GM12878 (cell line): ENCODE data around the gene UNKL. TPM values are rescaled to one million over a fixed set of nuclear protein-coding genes. Genes with fewer than 3 reads are reported as not detected.

Experiments
- ATAC-seq: fragments of 200-7000 bp; cut with Tn5 transposase; 3 replicates; pipeline ENCODE4 v1.9.1; 2020; ENCODE audit warnings: mild to moderate bottlenecking, moderate library complexity
- BruUV-seq: library from RNA; stranded (reverse); fragments of 400-500 nt; replicated peaks from 2 replicates; lab custom pipeline; 2021; lab: Mats Ljungman, UMichigan
- CTCF ChIA-PET: fragments of 300-600 bp; sonication (Branson Sonifier 250); formaldehyde crosslinking; extraction: SDS; loops from one replicate; lab custom pipeline; 2021; ENCODE audit warnings: inconsistent platforms; lab: Yijun Ruan, JAX
- POLR2A ChIA-PET: fragments of 350-600 bp; formaldehyde crosslinking; extraction: SDS; loops from one replicate; lab custom pipeline; 2021; ENCODE audit warnings: inconsistent platforms; lab: Charles Lee
- RAD21 ChIA-PET: fragments of 300-600 bp; sonication (Branson Sonifier 250); formaldehyde crosslinking; loops from one replicate; lab custom pipeline; 2023; ENCODE audit warnings: antibody characterized with exemption; ENCODE audit not compliant: unreplicated experiment; lab: Charles Lee
- SMC1A ChIA-PET: fragments of 300-600 bp; sonication (Branson Sonifier 250); formaldehyde crosslinking; loops from one replicate; lab custom pipeline; 2023; ENCODE audit not compliant: unreplicated experiment, uncharacterized antibody; lab: Charles Lee
- DNase-seq: peaks from one replicate; pipeline ENCODE4 v3.0.0-alpha.2; 2011; ENCODE audit warnings: low read depth, low spot score
- FAIRE-seq: peaks from 3 replicates; lab custom pipeline; 2011; peaks lifted over from hg19 to GRCh38; lab: Jason Lieb, UNC
- H2AFZ ChIP-seq: 2 replicates; pipeline ENCODE4 v1.6.0; 2011; ENCODE audit warnings: low read depth, low read length, control low read depth; ENCODE audit not compliant: control insufficient read depth
- H3K27ac ChIP-seq: 2 replicates; pipeline ENCODE4 v1.5.1; 2011; ENCODE audit warnings: control low read depth; ENCODE audit not compliant: control insufficient read depth, insufficient read depth
- H3K27me3 ChIP-seq, 2 experiments: replicated peaks in 1 of 2; 2 replicates each; pipeline versions ENCODE4 v1.6.0 to v1.6.1; 2011; ENCODE audit warnings: low read length in 1 of 2; ENCODE audit not compliant: control insufficient read depth in 2 of 2, insufficient read depth in 2 of 2
- H3K36me3 ChIP-seq, 2 experiments: 2 replicates each; pipeline ENCODE4 v1.5.1; 2011; ENCODE audit warnings: low read length in 1 of 2; ENCODE audit not compliant: control insufficient read depth in 2 of 2, insufficient read depth in 2 of 2
- H3K4me1 ChIP-seq: 2 replicates; pipeline ENCODE4 v1.6.1; 2011; ENCODE audit warnings: mild to moderate bottlenecking, low read length, moderate library complexity, mixed read lengths; ENCODE audit not compliant: control insufficient read depth, insufficient read depth
- H3K4me2 ChIP-seq: 2 replicates; pipeline ENCODE4 v1.6.0; 2011; ENCODE audit warnings: control low read depth; ENCODE audit not compliant: control insufficient read depth, insufficient read depth
- H3K4me3 ChIP-seq: fragments of 200-600 bp; sonication (generic); 2 replicates; pipeline ENCODE4 v1.5.1; 2016
- H3K79me2 ChIP-seq: 2 replicates; pipeline ENCODE4 v1.6.0; 2011; ENCODE audit warnings: low read length; ENCODE audit not compliant: control insufficient read depth, insufficient read depth
- H3K9ac ChIP-seq: 2 replicates; pipeline ENCODE4 v1.8.0; 2011; ENCODE audit warnings: low read length, control low read depth, mixed read lengths; ENCODE audit not compliant: control insufficient read depth, insufficient read depth
- H3K9me3 ChIP-seq: replicated peaks from 3 replicates; pipeline ENCODE4 v1.5.1; 2011; ENCODE audit warnings: mild to moderate bottlenecking, low read length; ENCODE audit not compliant: control insufficient read depth, insufficient read depth
- H4K20me1 ChIP-seq: 2 replicates; pipeline ENCODE4 v1.6.0; 2011; ENCODE audit not compliant: control insufficient read depth, insufficient read depth
- BCL11A ChIP-seq: IDR thresholded peaks from 2 replicates; pipeline ENCODE4 v1.6.1; 2011; ENCODE audit warnings: low read depth, low read length
- BCL3 ChIP-seq: IDR thresholded peaks from 2 replicates; pipeline ENCODE4 v1.6.1; 2011; ENCODE audit warnings: borderline replicate concordance, low read depth, mild to moderate bottlenecking, moderate library complexity, low read length; ENCODE audit not compliant: insufficient read depth, poor library complexity, severe bottlenecking
- CHD1 ChIP-seq: IDR thresholded peaks from 2 replicates; pipeline ENCODE4 v1.6.1; 2012; ENCODE audit warnings: low read depth, low read length, improper control_type of control experiment
- IKZF2 ChIP-seq, 2 experiments: fragments of 450-650 bp; IDR thresholded peaks; 2 replicates each; pipeline ENCODE4 v1.6.1; 2017; ENCODE audit warnings: mild to moderate bottlenecking in 2 of 2, moderate library complexity in 2 of 2
- MLLT1 ChIP-seq: fragments of 450-650 bp; IDR thresholded peaks from 2 replicates; pipeline ENCODE4 v1.6.1; 2016; ENCODE audit warnings: mild to moderate bottlenecking
- MYC ChIP-seq: IDR thresholded peaks from 2 replicates; pipeline ENCODE4 v1.6.1; 2011; ENCODE audit warnings: mild to moderate bottlenecking, low read length, moderate library complexity, inconsistent platforms; ENCODE audit not compliant: insufficient read depth, insufficient replicate concordance, insufficient read length, severe bottlenecking
- RBBP5 ChIP-seq: fragments of 200-600 bp; sonication (generic); conservative IDR thresholded peaks from 2 replicates; pipeline ENCODE4 v1.6.1; 2016
- RELB ChIP-seq: fragments of 450-650 bp; IDR thresholded peaks from 2 replicates; pipeline ENCODE4 v1.6.1; 2017; ENCODE audit warnings: low read depth, mild to moderate bottlenecking, moderate library complexity
- RUNX3 ChIP-seq: IDR thresholded peaks from 2 replicates; pipeline ENCODE4 v1.6.1; 2012; ENCODE audit warnings: low read length, inconsistent platforms
- SUPT20H ChIP-seq: IDR thresholded peaks from 2 replicates; pipeline ENCODE4 v1.6.1; 2011; ENCODE audit warnings: low read depth, mild to moderate bottlenecking, low read length, moderate library complexity, borderline replicate concordance; ENCODE audit not compliant: control insufficient read depth
- WGBS: methylation state at CpG from one replicate; pipeline ENCODE4 v1.1.6; 2016; ENCODE audit warnings: low lambda C conversion rate; ENCODE audit not compliant: insufficient replicate concordance, insufficient coverage; ENCODE audit errors: missing lambda C conversion rate; 5-methylcytosine and 5-hydroxymethylcytosine counted together
- in situ Hi-C: fragments of 300-500 bp; cut with MboI; formaldehyde crosslinking; loops from 9 replicates; pipeline ENCODE4 v1.14.3; 2018; ENCODE audit warnings: mixed read lengths
- intact Hi-C: fragments of 100-400 bp; cut with micrococcal nuclease; formaldehyde crosslinking; loops from one replicate; pipeline ENCODE4 v1.14.2; 2022; ENCODE audit not compliant: unreplicated experiment
- polyA plus RNA-seq, 11 experiments: library from polyadenylated mRNA; depleted of rRNA in 4 of 11; unstranded in 6 of 11; stranded (reverse) in 5 of 11; fragments of >200 nt; fragmentation: Nextera tagmentation in 4 of 11; fragmentation: Illumina TruSeq in 1 of 11; extraction: Ambion mirVana in 4 of 11; extraction: Trizol in 1 of 11; gene quantifications; 1 replicate in 1 of 11; 2 replicates in 10 of 11; pipeline versions ENCODE4 v1.2.1 to v1.2.3, GENCODE V29; 2011 to 2016; ENCODE audit warnings: inconsistent platforms in 2 of 11, missing spikeins in 2 of 11, low read depth in 1 of 11
- total RNA-seq, 4 experiments: library from RNA; depleted of rRNA in 3 of 4; stranded (reverse); fragments of >200 nt in 3 of 4; fragmentation: Illumina TruSeq in 1 of 4; extraction: Trizol in 1 of 4; gene quantifications; 2 replicates each; pipeline versions ENCODE4 v1.2.1 to v1.2.3, GENCODE V29; 2013 to 2021

UNKL gene
- total and polyA plus RNA-seq, 10 of the 15 experiments (the other 5 are each of a cell fraction or from before 2014, with no cell fraction given) = 0.40 to 21.6 (median 9.1) TPM

GRCh38 chr16:1326946-1327618 lies 87.4 kb downstream of the UNKL start:
- Histone ChIP-seq H3K27ac (no peak overlapping the region), H3K9ac (no peak overlapping the region)

GRCh38 chr16:1326391-1326790 lies 88.1 kb downstream of the UNKL start:
- intact Hi-C loops = no loop called here
- CTCF ChIA-PET = no interaction called here
- BruUV-seq = no TSS peak
- SMC1A ChIA-PET = no interaction called here
- peak; percentile 21; the same call in 2 of the 3 replicates for ATAC-seq
- Histone ChIP-seq H2AFZ (no peak overlapping the region), H3K4me3 (no peak overlapping the region), H3K4me2 (no peak overlapping the region), H4K20me1 (no peaks in the 10 kb centered on the region), H3K9ac (no peak overlapping the region), H3K9me3 (peaks cover 2% of the 10 kb centered on the region; the same call in 2 of the 3 replicates), H3K27me3 (no peaks in the 10 kb centered on the region), H3K79me2 (no peaks in the 10 kb centered on the region), H3K27ac (no peak overlapping the region), H3K36me3 (peaks cover 0 to 12% of the 10 kb centered on the region in 2 experiments; a peak in 3 of 4 replicates), H3K4me1 (peaks cover 4% of the 10 kb centered on the region; the same call in 1 of the 2 replicates)
- TF ChIP-seq RELB (no peak), BCL3 (peak; percentile 3), RUNX3 (peak; percentile 58), CHD1 (no peak), MLLT1 (peak; percentile 67), IKZF2 (IDR thresholded peaks at IDR 0.05) (no peak), SUPT20H (no peak)
- POLR2A ChIA-PET = interaction anchor here (0.6 kb wide), 1 partner anchor 872 kb away, joined by 14 read pairs; no protein-coding TSS in a partner anchor
- WGBS = under 1% methylated on average over 15 of the region's 17 CpGs
- in situ Hi-C loops = no loop called here
- no peak for FAIRE-seq
- RAD21 ChIA-PET = interaction anchor here (0.7 kb wide), 1 partner anchor 16 kb away, joined by 3 read pairs; no protein-coding TSS in a partner anchor
- no peak for DNase-seq

More at GRCh38 chr16:1326946-1327618, 87.4 kb downstream of the UNKL start:
- no peak overlapping the region for H3K4me3 ChIP-seq
- WGBS = 34% methylated on average over 16 of the region's 17 CpGs
- FAIRE-seq = no peak
- intact Hi-C loops (no loop called here), in situ Hi-C loops (no loop called here)
- no peak overlapping the region for H3K4me2 ChIP-seq
- peaks cover 2% of the 10 kb centered on the region; the same call in 2 of the 3 replicates for H3K9me3 ChIP-seq
- no peak for TF ChIP-seq BCL11A
- TF ChIP-seq MYC = no peak
- no peak for TF ChIP-seq RBBP5
- POLR2A ChIA-PET = no interaction called here
- H3K36me3 ChIP-seq = peaks cover 0 to 9% of the 10 kb centered on the region in 2 experiments; a peak in 3 of 4 replicates
- H3K27me3 ChIP-seq = peaks cover 0 to 3% of the 10 kb centered on the region in 2 experiments; a peak in 2 of 4 replicates
- no peaks in the 10 kb centered on the region for H4K20me1 ChIP-seq
- CTCF ChIA-PET = no interaction called here
- no peak overlapping the region for H2AFZ ChIP-seq
- peaks cover 11% of the 10 kb centered on the region; the same call in 1 of the 2 replicates for H3K4me1 ChIP-seq
- no peaks in the 10 kb centered on the region for H3K79me2 ChIP-seq
- SMC1A ChIA-PET = no interaction called here
- ATAC-seq = no peak
- no peak for DNase-seq
- RAD21 ChIA-PET = interaction anchor here (0.7 kb wide), 1 partner anchor 16 kb away, joined by 3 read pairs; no protein-coding TSS in a partner anchor
- BruUV-seq = no TSS peak
